Measurements from ENCODE around the gene KCNQ1.

- TF ChIP-seq CTCF (IDR thresholded peaks at IDR 0.05) (no peak), POLR2A (IDR thresholded peaks at IDR 0.05) (no peak)
Measured at GRCh38 chr11:2579315-2580060, 134.7 kb downstream of the KCNQ1 start.

Measured in adrenal gland (tissue), 5 donors.